Peyer's patch (tissue), 4 donors: ENCODE measurements around the gene YLPM1.

Experiments used
- POLR2A ChIP-seq, 2 donors: fragments of 450-650 bp; IDR thresholded peaks; one replicate each; pipeline ENCODE4 v1.5.1; 2017; ENCODE audit warnings: antibody characterized with exemption in 2 of 2, mild to moderate bottlenecking in 2 of 2, moderate library complexity in 2 of 2
- TF ChIP-seq, protein P1 (sequence below), 6 experiments: fragments of 450-650 bp in 4 of 6; fragments of 200-600 bp in 2 of 6; sonication (generic) in 1 of 6; IDR thresholded peaks; one replicate each; pipeline ENCODE4 v1.5.1; 2017 to 2019; ENCODE audit warnings: antibody characterized with exemption in 6 of 6, mild to moderate bottlenecking in 3 of 6, moderate library complexity in 1 of 6

DNA sequence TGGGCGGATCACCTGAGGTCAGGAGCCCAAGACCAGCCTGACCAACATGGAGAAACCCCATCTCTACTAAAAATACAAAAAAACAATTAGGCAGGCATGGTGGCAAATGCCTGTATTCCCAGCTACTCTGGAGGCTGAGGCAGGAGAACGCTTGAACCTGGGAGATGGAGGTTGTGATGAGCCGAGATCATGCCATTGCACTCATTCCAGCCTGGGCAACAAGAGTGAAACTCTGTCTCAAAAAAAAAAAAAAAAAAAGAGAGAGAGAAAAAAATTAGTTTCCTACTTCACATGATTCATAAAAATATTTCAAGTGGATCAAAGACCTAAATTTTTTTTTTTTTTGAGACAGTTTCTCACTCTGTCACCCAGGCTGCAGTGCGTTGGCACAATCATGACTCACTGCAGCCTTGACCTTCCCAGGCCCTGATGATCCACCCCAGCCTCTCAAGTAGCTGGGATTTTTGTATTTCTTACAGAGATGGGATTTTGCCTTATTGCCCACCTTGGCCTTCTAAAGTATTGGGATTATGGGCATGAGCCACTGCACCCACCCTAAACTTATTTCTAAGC lies 25.3 kb upstream of the YLPM1 start:
- TF ChIP-seq, protein P1, sequence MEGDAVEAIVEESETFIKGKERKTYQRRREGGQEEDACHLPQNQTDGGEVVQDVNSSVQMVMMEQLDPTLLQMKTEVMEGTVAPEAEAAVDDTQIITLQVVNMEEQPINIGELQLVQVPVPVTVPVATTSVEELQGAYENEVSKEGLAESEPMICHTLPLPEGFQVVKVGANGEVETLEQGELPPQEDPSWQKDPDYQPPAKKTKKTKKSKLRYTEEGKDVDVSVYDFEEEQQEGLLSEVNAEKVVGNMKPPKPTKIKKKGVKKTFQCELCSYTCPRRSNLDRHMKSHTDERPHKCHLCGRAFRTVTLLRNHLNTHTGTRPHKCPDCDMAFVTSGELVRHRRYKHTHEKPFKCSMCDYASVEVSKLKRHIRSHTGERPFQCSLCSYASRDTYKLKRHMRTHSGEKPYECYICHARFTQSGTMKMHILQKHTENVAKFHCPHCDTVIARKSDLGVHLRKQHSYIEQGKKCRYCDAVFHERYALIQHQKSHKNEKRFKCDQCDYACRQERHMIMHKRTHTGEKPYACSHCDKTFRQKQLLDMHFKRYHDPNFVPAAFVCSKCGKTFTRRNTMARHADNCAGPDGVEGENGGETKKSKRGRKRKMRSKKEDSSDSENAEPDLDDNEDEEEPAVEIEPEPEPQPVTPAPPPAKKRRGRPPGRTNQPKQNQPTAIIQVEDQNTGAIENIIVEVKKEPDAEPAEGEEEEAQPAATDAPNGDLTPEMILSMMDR (IDR thresholded peaks at IDR 0.05) = no peak
- no peak for TF ChIP-seq POLR2A (IDR thresholded peaks at IDR 0.05)
